HG02885 (cell line): ENCODE data around the gene GPR107.
A peak's percentile ranks its signal among the peaks of the same experiment; 100 is the strongest.
"Not testable (repeated sequence)": the region's sequence is repeated elsewhere in the genome, so short reads cannot be mapped to it uniquely, and the experiment has no call there.

Experiments used
- ATAC-seq: cut with Tn5 transposase; IDR thresholded peaks from one replicate; pipeline ENCODE4 v1.9.1; 2021; ENCODE audit warnings: mild to moderate bottlenecking; ENCODE audit not compliant: unreplicated experiment, poor library complexity

GPR107 gene

GRCh38 chr9:130053504-130054324, at the start of gene GPR107:
Gene GPR107 (plus strand): TSS chr9:130053906. CDS start chr9:130053933, 27 bp downstream.
- ATAC-seq = peak; percentile 84

DNA sequence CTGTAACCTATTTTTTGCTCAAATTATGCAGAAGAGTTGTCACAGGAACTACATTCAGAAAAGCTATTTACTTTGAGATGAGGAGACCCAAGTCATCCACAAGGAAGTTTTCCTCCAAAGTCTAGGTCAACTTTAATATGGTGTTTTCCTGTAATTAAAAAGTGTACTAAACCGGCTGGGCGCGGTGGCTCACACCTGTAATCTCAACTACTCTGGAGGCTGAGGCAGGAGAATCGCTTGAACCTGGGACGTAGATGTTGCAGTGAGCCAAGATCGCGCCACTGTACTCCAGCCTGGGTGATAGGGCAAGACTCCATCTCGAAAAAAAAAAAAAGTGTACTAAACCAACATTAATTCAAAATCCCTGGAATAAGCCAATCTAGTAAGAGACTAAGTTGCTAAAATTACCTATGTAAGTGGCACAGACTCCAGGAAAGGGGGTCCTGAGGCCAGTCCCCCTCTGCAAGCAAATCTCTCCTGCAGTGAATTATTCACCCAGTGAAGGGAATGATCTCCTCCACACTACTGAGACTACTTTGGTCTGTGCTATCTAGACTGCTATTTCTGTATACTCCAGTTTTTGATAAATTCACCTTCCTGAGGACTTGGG, 49.7 kb upstream of the GPR107 start:
- no peak for ATAC-seq

DNA sequence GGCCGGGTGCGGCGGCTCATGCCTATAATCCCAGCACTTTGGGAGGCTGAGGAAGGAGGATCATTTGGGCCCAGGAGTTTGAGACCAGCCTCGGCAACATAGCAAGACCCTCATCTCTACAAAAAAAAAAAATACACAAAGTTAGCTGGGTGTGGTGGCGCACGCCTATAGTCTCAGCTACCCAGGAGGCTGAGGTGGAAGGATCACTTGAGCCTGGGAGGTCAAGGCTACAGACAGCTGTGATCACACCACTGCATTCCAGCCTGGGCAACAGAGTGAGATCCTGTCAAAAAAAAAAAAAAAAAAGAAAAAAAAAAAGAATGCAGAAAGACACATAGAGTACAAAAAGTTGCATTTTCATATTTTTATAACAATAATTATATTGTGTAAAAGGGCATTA, 46.8 kb upstream of the GPR107 start:
- peak; percentile 14 for ATAC-seq

- ATAC-seq = no peak
Observed at GRCh38 chr9:130008538-130008937, 45.2 kb upstream of the GPR107 start.

DNA sequence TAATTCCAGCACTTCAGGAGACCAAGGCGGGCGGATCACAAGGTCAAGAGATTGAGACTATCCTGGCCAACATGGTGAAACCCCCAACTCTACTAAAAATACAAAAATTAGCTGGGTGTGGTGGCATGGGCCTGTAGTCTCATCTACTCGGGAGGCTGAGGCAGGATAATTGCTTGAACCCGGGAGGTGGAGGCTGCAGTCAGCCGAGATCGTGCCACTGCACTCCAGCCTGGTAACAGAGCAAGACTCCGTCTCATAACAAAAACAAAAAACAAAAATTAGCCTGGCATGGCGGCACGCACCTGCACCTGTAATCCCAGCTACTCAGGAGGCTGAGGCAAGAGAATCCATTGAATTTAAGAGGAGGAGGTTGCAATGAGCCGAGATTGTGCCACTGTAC, 44.2 kb upstream of the GPR107 start:
- ATAC-seq = not testable (repeated sequence)

DNA sequence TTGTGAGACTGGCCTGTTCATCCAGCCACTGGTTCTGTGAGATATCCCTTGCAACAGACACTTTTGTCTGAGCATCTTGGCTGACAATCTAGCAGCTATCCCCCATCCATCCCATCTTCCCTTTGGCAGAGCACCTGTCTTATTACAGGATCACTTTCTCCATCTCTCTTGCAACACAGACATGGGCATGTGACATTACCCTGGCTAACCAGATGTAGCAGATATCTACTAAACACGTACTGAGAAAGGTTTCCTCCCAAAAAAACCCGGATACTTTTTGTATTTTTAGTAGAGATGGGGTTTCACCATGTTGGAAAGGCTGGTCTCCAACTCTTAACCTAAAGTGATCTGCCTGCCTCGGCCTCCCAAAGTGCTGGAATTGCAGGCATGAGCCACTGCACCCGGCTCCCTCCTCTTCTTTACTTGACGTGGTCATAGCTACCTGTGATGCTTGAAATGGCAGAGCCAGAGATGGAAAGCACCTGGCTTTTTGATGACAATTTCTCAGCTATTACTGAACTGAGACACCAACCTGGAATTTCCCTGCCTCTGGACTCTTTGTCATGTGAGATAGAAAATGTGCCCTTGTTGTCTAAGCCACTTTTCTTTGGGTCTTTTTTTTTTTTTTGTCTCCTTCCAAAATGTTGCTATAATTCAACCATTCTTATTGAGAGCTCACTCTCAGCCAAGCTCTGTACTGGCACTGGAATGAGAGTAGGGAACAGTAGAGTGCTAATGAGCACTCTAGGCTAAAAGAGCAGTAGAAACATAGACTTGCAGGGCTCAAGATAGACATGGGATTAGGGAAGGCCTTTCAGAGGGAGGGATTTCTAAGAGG, 43.3 kb upstream of the GPR107 start:
- no peak for ATAC-seq

- no peak for ATAC-seq
Observed at GRCh38 chr9:130013326-130013725, 40.4 kb upstream of the GPR107 start.

DNA sequence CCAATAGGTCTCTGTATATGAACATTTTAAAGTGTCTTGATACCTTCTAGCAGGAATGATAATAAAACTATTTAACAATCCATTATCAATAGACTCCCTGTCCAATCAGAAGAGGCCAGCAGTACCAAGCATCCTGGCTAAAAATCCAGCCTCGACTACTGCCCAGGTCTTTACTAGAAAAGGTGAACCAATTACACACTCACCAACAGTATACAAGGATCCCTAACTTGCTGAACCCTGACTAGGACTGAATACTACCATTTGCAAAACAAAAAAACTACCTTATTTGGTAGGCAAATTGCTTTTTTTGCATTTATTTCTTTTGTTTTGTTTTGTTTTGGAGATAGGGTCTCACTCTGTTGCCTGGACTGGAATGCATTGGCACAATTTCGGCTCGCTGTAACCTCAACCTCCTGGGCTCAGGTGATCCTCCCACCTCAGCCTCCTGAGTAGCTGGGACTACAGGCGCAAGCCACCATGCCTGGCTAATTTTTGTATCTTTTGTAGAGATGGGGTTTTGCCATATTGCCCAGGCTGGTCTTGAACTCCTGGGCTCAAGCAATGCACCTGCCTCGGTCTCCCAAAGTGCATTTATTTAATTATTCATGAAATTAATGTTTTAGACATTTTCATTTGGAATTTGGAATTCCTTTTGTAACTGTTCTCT, 38.2 kb upstream of the GPR107 start:
- no peak for ATAC-seq

GRCh38 chr9:130017076-130017475, 36.6 kb upstream of the GPR107 start:
- ATAC-seq = no peak

- not testable (repeated sequence) for ATAC-seq
Observed at GRCh38 chr9:130017510-130017909, 36.2 kb upstream of the GPR107 start.

- ATAC-seq = no peak
Observed at GRCh38 chr9:130018265-130018664, 35.4 kb upstream of the GPR107 start.

DNA sequence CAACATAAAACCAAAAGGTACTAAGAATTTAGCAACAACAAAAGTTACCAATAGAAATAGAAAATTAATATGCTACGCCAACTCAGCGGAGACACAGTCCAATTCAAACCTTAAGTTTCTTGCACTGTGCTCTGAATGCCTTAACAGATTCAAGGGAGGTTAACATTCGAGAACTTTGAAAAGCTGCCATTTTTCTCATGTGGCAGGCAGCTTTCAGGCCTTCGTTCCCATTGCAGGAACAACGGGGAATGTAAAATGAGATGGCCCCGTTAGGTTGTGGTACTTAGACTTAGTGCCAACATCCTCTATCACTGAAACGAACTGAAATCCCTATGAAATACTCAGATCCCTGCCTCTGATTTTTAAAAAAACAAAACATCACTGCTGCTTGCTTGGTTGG, 33.1 kb upstream of the GPR107 start:
- ATAC-seq = no peak

DNA sequence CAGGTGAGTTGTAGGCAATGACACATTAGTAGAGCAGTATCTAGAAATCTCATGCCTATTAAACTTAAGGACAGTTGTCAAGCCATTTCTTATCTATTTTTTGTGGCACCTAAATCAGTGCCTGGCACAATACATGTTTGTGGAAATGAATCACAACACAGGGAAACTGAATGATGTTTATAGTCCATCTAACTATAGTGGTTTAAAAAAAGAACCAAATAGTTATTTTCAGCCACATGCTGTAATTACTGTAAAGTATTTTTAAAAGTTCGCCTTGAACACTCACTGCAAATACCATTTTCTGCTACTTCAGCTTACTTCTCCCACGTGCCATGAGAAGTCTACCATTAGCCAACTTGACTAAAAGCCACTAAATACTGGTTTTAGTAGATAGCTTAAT, 32.6 kb upstream of the GPR107 start:
- no peak for ATAC-seq

DNA sequence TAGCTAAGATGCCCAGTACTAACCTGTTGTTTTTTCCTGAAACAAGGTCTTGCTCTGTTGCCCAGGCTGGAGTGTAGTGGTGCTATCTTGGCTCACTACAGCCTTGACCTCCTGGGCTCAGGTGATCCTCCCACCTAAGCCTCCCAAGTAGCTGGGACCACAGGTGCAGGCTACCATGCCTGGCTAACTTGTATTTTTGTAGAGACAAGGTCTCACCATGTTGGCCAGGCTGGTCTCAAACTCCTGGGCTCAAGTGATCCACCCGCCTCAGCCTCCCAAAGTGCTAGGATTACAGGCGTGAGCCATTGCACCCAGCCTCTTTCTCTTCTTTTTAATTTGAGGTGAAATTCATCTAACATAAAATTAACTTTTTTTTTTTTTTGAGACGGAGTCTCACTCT, 31.9 kb upstream of the GPR107 start:
- ATAC-seq = not testable (repeated sequence)

DNA sequence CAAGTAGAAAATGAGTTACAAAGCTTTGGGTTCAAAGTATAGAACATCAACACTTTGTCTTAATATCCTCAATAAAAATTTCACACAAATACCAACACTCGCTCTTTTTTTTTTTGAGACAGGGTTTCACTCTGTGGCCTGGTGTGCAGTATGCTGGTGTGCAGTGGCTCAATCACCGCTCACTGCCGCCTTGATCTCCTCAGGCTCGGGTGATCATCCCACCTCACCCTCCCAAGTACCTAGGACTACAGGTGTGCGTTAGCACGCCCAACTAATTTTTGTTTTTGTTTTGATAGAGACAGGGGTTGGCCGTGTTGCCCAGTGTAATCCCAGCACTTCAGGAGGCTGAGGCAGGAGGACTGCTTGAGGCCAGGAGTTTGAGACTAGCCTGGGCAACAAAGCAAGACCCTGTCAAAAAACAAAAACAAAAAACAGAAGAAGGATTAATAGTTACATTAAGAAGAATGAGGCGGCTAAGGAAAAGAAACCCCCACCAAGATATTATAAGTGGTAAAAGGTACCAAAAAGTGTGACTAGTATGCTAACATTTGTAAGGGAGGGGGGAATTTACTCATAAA, 31.1 kb upstream of the GPR107 start:
- ATAC-seq = no peak

DNA sequence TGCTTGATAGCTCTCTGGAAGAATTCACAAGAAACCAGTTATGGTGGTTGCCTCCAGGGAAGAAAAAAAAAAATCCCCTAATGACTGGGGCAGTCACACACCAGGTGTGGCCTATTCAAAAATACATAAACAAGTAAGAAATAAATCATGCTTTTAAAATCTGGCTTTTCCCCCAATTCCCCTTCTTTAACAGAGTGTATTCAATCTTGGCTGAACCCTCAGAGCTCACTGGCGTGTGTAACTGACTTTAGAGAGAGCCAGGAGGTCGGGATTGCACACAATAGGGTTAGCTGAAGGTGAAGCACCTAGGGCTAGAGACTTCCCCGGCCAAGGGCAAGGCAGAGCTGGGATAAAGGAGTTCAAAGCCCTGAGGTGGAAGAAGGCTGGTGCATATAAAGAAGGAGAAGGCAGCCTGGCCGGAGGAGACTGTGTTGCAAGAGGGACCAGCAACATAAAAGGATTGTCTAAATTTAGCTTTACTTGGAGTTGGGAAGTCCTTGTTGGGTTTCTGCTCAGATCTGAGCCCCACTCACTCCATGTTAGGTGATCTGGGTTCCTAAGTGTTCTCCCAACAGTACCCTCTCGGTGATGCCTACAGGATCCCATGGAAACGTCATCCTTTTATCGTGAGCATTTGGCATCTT, 30.4 kb upstream of the GPR107 start:
- ATAC-seq = peak; percentile 38

DNA sequence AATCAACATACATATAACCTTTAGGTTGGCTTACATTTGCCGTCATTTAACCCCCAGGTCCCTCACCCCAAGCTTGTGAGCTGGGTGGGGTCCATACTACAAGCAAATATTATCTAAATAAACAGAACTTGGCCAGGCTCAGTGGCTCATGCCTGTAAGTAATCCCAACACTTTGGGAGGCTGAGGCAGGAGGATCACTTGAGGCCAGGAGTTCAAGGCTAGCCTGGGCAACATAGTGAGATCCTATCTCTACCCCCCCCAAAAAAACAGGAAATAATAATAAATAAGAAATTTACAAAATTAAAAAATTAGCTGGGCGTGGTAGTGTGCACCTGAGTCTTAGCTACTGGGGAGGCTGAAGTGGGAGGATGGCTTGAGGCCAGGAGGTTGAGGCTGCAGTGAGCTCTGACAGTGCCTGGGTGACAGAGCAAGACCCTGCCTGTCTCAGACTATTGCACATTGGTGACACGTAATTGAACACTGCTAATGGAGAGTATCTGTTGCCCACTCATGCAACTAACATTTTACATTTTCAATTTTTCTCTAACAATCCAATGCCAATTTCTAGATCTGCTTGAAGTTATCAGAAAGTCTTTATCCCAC, 29.6 kb upstream of the GPR107 start:
- ATAC-seq = no peak

DNA sequence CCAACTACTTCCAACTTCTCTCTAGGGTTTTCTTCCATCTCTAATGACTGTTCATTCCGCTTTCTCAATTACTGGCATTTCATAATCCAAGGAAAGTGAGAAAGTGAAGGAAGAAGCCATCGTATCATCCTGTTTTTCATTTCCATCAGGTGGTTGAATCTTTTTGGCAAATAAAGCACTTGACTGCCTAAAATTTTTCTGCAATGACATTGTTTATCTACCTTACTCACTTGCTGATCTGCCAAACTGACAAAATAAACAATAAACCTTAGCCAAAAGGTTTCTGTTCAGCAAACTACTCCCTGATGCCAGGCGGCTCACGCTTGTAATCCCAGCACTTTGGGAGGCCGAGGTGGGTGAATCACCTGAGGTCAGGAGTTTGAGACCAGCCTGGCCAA, 29.1 kb upstream of the GPR107 start:
- no peak for ATAC-seq

GRCh38 chr9:130026583-130027340, 26.9 kb upstream of the GPR107 start:
- no peak for ATAC-seq
